ENCODE data around the gene CUEDC1. TPM values are rescaled to one million over a fixed set of nuclear protein-coding genes. Genes with fewer than 3 reads are reported as not detected.

The CUEDC1 gene
- total RNA-seq, 1 donor from 2014 or later, result 24.6 TPM

DNA sequence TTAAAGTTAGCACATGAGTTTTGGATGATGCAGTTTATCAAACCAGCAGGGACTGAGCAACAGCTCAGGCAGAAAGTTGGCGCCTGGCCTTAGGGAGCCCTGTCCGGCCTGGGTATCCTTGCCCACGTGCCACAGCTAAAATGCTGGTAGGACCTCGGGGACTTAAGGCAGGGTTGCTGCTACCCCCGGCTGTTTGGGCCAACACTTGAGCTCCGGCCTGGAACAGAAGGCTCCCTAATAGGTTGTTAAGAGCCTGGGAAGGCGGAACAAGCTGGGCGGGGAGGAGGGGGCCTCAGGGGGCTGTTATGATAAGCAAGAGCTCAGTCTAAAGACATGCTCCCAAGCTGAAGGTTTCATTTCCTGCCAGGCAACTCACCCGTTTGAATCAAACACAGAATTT lies 39.7 kb downstream of the CUEDC1 start:
- no peak for DNase-seq (ENCODE audit: low read depth)
- TF ChIP-seq, protein P1, sequence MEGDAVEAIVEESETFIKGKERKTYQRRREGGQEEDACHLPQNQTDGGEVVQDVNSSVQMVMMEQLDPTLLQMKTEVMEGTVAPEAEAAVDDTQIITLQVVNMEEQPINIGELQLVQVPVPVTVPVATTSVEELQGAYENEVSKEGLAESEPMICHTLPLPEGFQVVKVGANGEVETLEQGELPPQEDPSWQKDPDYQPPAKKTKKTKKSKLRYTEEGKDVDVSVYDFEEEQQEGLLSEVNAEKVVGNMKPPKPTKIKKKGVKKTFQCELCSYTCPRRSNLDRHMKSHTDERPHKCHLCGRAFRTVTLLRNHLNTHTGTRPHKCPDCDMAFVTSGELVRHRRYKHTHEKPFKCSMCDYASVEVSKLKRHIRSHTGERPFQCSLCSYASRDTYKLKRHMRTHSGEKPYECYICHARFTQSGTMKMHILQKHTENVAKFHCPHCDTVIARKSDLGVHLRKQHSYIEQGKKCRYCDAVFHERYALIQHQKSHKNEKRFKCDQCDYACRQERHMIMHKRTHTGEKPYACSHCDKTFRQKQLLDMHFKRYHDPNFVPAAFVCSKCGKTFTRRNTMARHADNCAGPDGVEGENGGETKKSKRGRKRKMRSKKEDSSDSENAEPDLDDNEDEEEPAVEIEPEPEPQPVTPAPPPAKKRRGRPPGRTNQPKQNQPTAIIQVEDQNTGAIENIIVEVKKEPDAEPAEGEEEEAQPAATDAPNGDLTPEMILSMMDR (IDR thresholded peaks at IDR 0.05; ENCODE audit: insufficient read depth, low read length, poor library complexity, severe bottlenecking), result no peak
- Histone ChIP-seq H3K36me3 (ENCODE audit: control insufficient read depth, insufficient read depth, low read length) (no peaks in the 10 kb centered on the region), H3K4me3 (ENCODE audit: low read depth, low read length) (no peak overlapping the region), H3K27me3 (ENCODE audit: control insufficient read depth, insufficient read depth, low read length) (no peaks in the 10 kb centered on the region)

DNA sequence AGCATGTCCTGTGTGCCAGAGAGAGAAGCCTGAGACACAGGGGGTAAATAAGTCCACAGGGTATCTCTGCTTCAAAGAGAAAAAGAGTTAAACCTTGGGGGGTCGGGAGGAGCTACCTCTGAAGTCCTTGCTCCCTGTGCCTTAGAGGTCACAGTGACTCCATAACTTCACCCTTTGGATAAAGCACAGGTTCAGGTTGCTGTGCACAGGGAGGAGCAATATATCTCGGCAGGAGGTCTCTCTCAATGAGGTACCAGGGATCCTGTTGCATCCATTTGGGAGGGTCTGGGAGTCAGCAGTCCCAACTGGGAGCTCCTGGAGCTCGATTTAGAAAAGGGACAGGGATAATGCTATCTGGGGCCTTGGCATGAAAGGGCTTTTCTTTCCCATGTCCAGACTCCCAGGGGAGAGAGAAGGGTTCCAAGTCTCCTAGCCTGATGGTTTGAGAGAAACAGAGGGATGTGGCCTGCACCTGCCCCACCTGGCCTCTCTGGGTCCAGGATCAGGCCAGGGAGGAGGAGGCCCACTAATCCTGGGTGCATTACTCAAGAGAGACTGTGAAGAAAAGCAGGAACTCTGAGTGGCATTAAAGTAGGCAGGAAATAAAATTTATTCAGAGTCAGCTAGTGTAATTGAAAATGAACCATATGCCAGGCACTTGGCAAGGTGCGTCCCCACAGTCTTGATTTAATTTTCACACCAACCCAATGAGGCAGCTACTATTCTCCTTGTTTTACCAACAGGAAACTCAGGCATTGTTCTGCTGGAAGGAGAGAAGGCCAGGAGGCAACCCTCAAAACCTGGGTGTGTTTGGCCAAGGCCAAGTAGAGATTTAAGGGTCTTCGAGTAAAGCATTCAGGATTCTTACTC lies 40.7 kb downstream of the CUEDC1 start:
- no peak for DNase-seq (ENCODE audit: low read depth)
- Histone ChIP-seq H3K27me3 (ENCODE audit: control insufficient read depth, insufficient read depth, low read length) (no peaks in the 10 kb centered on the region), H3K4me3 (ENCODE audit: low read depth, low read length) (no peak overlapping the region), H3K36me3 (ENCODE audit: control insufficient read depth, insufficient read depth, low read length) (no peaks in the 10 kb centered on the region)
- TF ChIP-seq, protein P1 (IDR thresholded peaks at IDR 0.05; ENCODE audit: insufficient read depth, low read length, poor library complexity, severe bottlenecking), result no peak

DNA sequence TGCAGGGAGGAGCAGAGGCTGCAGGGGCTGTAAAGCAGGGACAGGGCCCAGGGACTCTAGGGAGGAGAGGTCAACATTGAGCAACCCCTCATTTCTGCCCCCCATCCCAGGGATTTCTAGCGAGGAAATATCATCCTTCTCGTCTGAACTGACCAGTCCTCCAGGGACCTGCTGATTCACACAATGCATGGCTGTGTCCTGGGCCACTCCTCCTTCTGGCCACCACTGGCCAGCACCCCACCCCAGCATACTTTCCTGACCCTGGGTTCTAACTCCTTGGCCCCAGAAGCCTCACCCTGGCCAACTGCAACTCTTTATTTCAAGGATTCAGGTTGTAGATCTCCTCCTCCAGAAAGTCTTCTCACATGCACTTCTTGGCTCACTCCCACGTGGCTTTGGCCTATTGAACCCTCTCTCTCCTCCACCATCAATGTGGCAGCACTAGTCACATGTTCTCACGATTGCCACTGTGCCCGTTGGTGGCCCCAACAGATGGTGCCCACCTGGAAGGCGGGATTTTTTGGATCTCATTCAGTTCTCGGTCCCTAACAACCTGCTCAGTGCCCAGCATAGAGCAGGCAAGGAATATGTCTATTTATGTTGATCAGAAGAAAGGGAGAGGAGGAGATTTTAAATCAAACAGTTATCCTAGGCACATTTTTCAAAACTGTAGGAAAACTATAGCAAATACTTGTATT lies 41.5 kb downstream of the CUEDC1 start:
- no peak overlapping the region for H3K4me3 ChIP-seq (ENCODE audit: low read depth, low read length)
- DNase-seq (ENCODE audit: low read depth), result no peak

DNA sequence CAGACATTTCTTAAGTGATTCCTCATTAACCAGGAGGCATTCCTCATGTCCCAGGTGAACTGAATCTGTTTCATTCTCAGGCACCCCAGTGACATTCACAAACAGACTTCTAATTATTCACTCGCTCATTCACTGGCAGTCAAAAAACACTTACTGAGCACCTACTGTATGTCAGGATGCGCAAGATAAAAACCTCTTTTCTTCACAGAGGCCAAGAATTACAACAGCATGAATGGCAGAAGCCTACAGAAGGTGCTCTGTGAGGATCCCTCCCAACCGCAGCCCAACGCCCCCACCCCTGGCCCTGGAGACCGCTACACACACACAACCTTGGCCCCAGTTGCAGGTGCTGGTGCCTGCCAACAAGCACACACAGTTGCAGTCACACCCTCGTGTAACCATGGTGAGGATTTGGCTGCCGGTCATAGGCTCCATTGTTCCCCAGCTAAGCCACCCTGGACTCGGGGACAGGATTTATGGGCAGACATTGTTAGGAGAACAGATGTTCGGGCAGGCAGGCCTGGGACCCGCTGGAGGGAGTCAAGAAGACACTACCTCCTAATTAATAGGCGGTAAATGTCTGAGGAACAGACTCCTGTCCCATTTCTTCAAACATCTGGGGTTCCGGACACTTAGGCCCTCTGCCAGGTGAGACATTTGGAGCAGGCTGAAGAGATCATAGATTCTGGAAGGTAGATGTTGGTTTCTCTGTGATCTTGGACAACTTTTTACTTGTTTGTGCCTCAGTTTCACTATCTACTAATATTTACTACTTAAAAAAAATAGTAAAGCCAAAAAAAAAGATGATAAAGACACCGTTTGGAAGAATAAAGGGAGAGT lies 43.2 kb downstream of the CUEDC1 start:
- no peaks in the 10 kb centered on the region for H3K36me3 ChIP-seq (ENCODE audit: control insufficient read depth, insufficient read depth, low read length)
- TF ChIP-seq, protein P1 (IDR thresholded peaks at IDR 0.05; ENCODE audit: insufficient read depth, low read length, poor library complexity, severe bottlenecking), result no peak
- H3K27me3 ChIP-seq (ENCODE audit: control insufficient read depth, insufficient read depth, low read length), result no peaks in the 10 kb centered on the region
- DNase-seq (ENCODE audit: low read depth), result no peak
- no peak overlapping the region for H3K4me3 ChIP-seq (ENCODE audit: low read depth, low read length)

More for the DNA sequence above, 41.5 kb downstream of the CUEDC1 start:
- H3K36me3 ChIP-seq (ENCODE audit: control insufficient read depth, insufficient read depth, low read length), result no peaks in the 10 kb centered on the region
- no peaks in the 10 kb centered on the region for H3K27me3 ChIP-seq (ENCODE audit: control insufficient read depth, insufficient read depth, low read length)
- TF ChIP-seq, protein P1 (IDR thresholded peaks at IDR 0.05; ENCODE audit: insufficient read depth, low read length, poor library complexity, severe bottlenecking), result no peak

DNA sequence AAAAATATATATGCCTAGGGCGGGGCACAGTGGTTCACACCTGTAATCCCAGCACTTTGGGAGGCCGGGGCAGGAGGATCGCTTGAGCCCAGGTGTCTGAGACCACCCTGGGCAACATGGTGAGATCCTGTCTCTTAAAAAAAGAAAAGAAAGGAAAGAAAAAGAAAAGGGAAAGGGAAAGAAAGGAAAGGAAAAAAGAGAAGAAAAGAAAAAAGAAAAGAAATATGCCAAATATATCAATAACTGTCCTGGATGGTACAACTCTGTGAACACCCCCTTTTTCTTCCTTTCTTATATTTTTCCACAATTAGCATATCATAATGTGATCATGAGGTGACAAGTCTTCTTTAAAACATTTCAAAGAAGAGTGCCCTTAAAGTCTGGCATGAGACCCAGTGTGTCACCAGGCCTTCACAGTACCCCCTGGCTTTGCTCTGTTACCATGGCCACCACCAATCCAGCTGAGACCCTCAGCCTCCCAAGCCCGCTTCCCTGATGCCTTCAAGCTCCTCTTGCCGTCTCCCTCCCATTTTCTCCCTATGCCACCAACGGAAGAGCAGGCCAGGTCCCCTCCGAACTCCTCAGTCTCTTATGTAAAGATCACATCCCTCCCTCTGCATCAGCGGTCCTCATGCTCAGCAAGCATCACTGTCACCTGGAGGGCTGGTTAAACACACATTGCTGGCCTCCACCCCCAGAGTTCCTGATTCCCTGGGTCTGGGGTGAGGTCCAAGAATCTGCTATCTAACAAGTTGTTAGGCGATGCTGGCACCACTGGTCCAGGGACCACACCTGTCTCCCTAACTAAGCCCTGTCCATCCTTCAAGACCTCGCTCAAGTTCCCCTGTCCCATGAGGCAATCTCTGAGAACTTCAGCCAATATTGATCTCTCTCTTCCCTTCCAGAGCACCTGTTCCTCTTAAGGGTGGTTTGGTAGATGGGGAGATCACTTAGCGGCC lies 44.5 kb downstream of the CUEDC1 start:
- Histone ChIP-seq H3K27me3 (ENCODE audit: control insufficient read depth, insufficient read depth, low read length) (no peaks in the 10 kb centered on the region), H3K36me3 (ENCODE audit: control insufficient read depth, insufficient read depth, low read length) (no peaks in the 10 kb centered on the region), H3K4me3 (ENCODE audit: low read depth, low read length) (no peak overlapping the region)
- DNase-seq (ENCODE audit: low read depth), result no peak
- TF ChIP-seq, protein P1 (IDR thresholded peaks at IDR 0.05; ENCODE audit: insufficient read depth, low read length, poor library complexity, severe bottlenecking), result no peak

Data from kidney epithelial cell (primary cell).